GM12891 (cell line): Measurements from ENCODE around the gene ENTPD2.

Source experiments
- PAX5 ChIP-seq: IDR thresholded peaks from 2 replicates; pipeline ENCODE4 v1.6.1; 2011; ENCODE audit warnings: low read length, moderate library complexity, mild to moderate bottlenecking; ENCODE audit not compliant: insufficient read depth, severe bottlenecking
- POLR2A ChIP-seq: IDR thresholded peaks from 2 replicates; pipeline ENCODE4 v1.6.1; 2011; ENCODE audit warnings: low read depth, low read length, control low read depth
- POLR2AphosphoS5 ChIP-seq: IDR thresholded peaks from 2 replicates; pipeline ENCODE4 v1.6.1; 2011; ENCODE audit warnings: low read depth, low read length, control low read depth
- TAF1 ChIP-seq: IDR thresholded peaks from 2 replicates; pipeline ENCODE4 v1.6.1; 2011; ENCODE audit warnings: low read depth, low read length, control low read depth

DNA sequence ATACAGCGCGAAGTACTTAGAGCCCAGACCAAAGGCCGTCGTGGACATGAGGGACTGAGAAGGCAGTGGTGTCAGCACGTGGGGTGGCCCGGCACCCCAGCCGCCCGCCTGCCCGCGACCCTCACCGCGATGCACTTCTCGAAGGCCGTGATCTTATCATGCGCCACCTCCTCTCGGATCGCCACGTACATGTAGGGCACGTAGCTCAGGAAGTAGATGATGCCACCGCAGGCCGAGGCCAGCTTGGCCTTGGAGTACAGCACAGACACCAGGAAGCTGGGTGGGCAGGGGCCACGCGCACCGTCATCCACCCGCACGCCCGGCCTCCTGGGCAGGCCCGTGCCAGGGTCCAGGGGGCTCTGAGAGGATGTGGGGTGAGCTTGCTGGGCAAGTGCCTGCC is 36.8 kb downstream of the ENTPD2 start:
- TF ChIP-seq TAF1 (no peak), POLR2A (no peak), PAX5 (no peak), POLR2AphosphoS5 (no peak)
